Measurements from ENCODE around the gene IGLL5. TPM values are rescaled to one million over a fixed set of nuclear protein-coding genes. Genes with fewer than 3 reads are reported as not detected.

Gene IGLL5
- total and polyA plus RNA-seq, 9 of the 15 experiments (the other 6 are each of a cell fraction or from before 2014, with no cell fraction given): not detected

GRCh38 chr22:22943521-22944267 is 56.1 kb downstream of the IGLL5 start (continued):
- TF ChIP-seq, protein P1, sequence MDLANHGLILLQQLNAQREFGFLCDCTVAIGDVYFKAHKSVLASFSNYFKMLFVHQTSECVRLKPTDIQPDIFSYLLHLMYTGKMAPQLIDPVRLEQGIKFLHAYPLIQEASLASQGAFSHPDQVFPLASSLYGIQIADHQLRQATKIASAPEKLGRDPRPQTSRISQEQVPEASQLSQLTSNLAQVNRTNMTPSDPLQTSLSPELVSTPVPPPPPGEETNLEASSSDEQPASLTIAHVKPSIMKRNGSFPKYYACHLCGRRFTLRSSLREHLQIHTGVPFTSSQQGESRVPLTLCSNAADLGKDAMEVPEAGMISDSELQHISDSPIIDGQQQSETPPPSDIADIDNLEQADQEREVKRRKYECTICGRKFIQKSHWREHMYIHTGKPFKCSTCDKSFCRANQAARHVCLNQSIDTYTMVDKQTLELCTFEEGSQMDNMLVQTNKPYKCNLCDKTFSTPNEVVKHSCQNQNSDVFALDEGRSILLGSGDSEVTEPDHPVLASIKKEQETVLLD (IDR thresholded peaks at IDR 0.05): no peak
- TF ChIP-seq NCOR1 (IDR thresholded peaks at IDR 0.05) (no peak), E2F5 (CRISPR knock-in tag; IDR thresholded peaks at IDR 0.05) (no peak)
- TF ChIP-seq, protein P2, sequence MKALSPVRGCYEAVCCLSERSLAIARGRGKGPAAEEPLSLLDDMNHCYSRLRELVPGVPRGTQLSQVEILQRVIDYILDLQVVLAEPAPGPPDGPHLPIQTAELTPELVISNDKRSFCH (CRISPR knock-in tag; IDR thresholded peaks at IDR 0.05): no peak
- TF ChIP-seq, protein P2 (tag; IDR thresholded peaks at IDR 0.05): no peak
- TF ChIP-seq, protein P3, sequence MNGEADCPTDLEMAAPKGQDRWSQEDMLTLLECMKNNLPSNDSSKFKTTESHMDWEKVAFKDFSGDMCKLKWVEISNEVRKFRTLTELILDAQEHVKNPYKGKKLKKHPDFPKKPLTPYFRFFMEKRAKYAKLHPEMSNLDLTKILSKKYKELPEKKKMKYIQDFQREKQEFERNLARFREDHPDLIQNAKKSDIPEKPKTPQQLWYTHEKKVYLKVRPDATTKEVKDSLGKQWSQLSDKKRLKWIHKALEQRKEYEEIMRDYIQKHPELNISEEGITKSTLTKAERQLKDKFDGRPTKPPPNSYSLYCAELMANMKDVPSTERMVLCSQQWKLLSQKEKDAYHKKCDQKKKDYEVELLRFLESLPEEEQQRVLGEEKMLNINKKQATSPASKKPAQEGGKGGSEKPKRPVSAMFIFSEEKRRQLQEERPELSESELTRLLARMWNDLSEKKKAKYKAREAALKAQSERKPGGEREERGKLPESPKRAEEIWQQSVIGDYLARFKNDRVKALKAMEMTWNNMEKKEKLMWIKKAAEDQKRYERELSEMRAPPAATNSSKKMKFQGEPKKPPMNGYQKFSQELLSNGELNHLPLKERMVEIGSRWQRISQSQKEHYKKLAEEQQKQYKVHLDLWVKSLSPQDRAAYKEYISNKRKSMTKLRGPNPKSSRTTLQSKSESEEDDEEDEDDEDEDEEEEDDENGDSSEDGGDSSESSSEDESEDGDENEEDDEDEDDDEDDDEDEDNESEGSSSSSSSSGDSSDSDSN (IDR thresholded peaks at IDR 0.05; ENCODE audit: borderline replicate concordance in 1 of 2, low read depth in 2 of 2, low read length in 2 of 2): peak; percentile 39 to 58; a peak in 1 of 4 replicates

Measured in K562 (cell line).